IMR-90 (cell line): ENCODE data around the gene TENT5A. TPM values are rescaled to one million over a fixed set of nuclear protein-coding genes. Genes with fewer than 3 reads are reported as not detected.

Source experiments
- ATAC-seq: fragments of 200-7000 bp; cut with Tn5 transposase; 2 replicates; pipeline ENCODE4 v1.9.1; 2020; ENCODE audit warnings: low read depth, mild to moderate bottlenecking, moderate library complexity
- BruUV-seq: library from RNA; stranded (reverse); fragments of 400-500 nt; replicated peaks from 2 replicates; lab custom pipeline; 2021; lab: Mats Ljungman, UMichigan
- CTCF ChIA-PET: fragments of 300-600 bp; formaldehyde crosslinking; extraction: SDS; loops from one replicate; lab custom pipeline; 2021; ENCODE audit warnings: antibody characterized with exemption; lab: Yijun Ruan, JAX
- POLR2A ChIA-PET: fragments of 300-600 bp; sonication (Branson Sonifier 250); formaldehyde crosslinking; loops from one replicate; lab custom pipeline; 2022; ENCODE audit warnings: antibody characterized with exemption; ENCODE audit not compliant: unreplicated experiment; lab: Charles Lee
- DNase-seq: peaks from one replicate; pipeline ENCODE4 v3.0.0; 2013
- H2AFZ ChIP-seq: replicated peaks from 2 replicates; pipeline ENCODE3; 2013; ENCODE audit warnings: low read length, mild to moderate bottlenecking; ENCODE audit not compliant: poor library complexity
- H2AK5ac ChIP-seq: 2 replicates; pipeline ENCODE4 v1.6.1; 2013; ENCODE audit warnings: low read depth, low read length, inconsistent platforms
- H2AK9ac ChIP-seq: replicated peaks from 2 replicates; pipeline ENCODE3; 2013; ENCODE audit warnings: mild to moderate bottlenecking, low read depth, low read length, moderate library complexity; ENCODE audit not compliant: poor library complexity
- H2BK120ac ChIP-seq: 2 replicates; pipeline ENCODE4 v1.6.1; 2013; ENCODE audit warnings: low read depth, low read length, inconsistent platforms
- H2BK15ac ChIP-seq: 3 replicates; pipeline ENCODE4 v1.6.1; 2013; ENCODE audit warnings: low read depth, low read length, inconsistent platforms
- H2BK20ac ChIP-seq: 2 replicates; pipeline ENCODE4 v1.6.1; 2013; ENCODE audit warnings: low read depth, mild to moderate bottlenecking, inconsistent platforms, low read length, moderate library complexity
- H2BK5ac ChIP-seq: 2 replicates; pipeline ENCODE4 v1.6.1; 2013; ENCODE audit warnings: mild to moderate bottlenecking, low read depth, low read length, inconsistent platforms; ENCODE audit not compliant: poor library complexity, severe bottlenecking
- H3K14ac ChIP-seq: replicated peaks from 2 replicates; pipeline ENCODE4 v1.6.1; 2013; ENCODE audit warnings: low read depth, low read length, inconsistent platforms
- H3K18ac ChIP-seq: 2 replicates; pipeline ENCODE4 v1.6.1; 2013; ENCODE audit warnings: low read depth, low read length, control low read depth
- H3K23ac ChIP-seq: 2 replicates; pipeline ENCODE4 v1.6.1; 2013; ENCODE audit warnings: low read depth, low read length, inconsistent platforms
- H3K27ac ChIP-seq: 2 replicates; pipeline ENCODE4 v1.5.1; 2013; ENCODE audit warnings: mild to moderate bottlenecking, control low read depth, low read length; ENCODE audit not compliant: insufficient read depth
- H3K27me3 ChIP-seq: 2 replicates; pipeline ENCODE4 v1.6.1; 2013; ENCODE audit warnings: low read length; ENCODE audit not compliant: control insufficient read depth, insufficient read depth
- H3K36me3 ChIP-seq: 2 replicates; pipeline ENCODE4 v1.6.1; 2013; ENCODE audit warnings: low read length, mixed read lengths; ENCODE audit not compliant: control insufficient read depth, insufficient read depth
- H3K4ac ChIP-seq: 2 replicates; pipeline ENCODE4 v1.6.1; 2013; ENCODE audit warnings: low read depth, low read length, inconsistent platforms
- H3K4me1 ChIP-seq: 2 replicates; pipeline ENCODE4 v1.6.1; 2013; ENCODE audit warnings: low read length, mixed read lengths; ENCODE audit not compliant: control insufficient read depth, insufficient read depth
- H3K4me2 ChIP-seq: 2 replicates; pipeline ENCODE4 v1.6.1; 2013; ENCODE audit warnings: low read depth, mild to moderate bottlenecking, control low read depth, low read length, moderate library complexity
- H3K4me3 ChIP-seq: 2 replicates; pipeline ENCODE4 v1.5.1; 2013; ENCODE audit warnings: low read depth, mild to moderate bottlenecking, control low read depth, low read length, moderate library complexity; ENCODE audit not compliant: insufficient read depth
- H3K56ac ChIP-seq: 2 replicates; pipeline ENCODE4 v1.6.1; 2013; ENCODE audit warnings: low read length, inconsistent platforms; ENCODE audit not compliant: insufficient read depth; ENCODE audit errors: extremely low read depth
- H3K79me1 ChIP-seq, 2 experiments: 2 replicates each; pipeline ENCODE4 v1.6.1; 2013; ENCODE audit warnings: low read length in 2 of 2, inconsistent platforms in 1 of 2, low read depth in 1 of 2
- H3K9ac ChIP-seq: 2 replicates; pipeline ENCODE4 v1.6.1; 2013; ENCODE audit warnings: low read depth, low read length, control low read depth
- H3K9me1 ChIP-seq: 2 replicates; pipeline ENCODE4 v1.6.1; 2013; ENCODE audit warnings: low read length, inconsistent platforms; ENCODE audit not compliant: insufficient read depth
- H3K9me3 ChIP-seq: 2 replicates; pipeline ENCODE4 v1.6.1; 2013; ENCODE audit warnings: low read length; ENCODE audit not compliant: control insufficient read depth, insufficient read depth
- H4K20me1 ChIP-seq: 2 replicates; pipeline ENCODE4 v1.6.1; 2013; ENCODE audit warnings: low read length, inconsistent platforms; ENCODE audit not compliant: insufficient read depth
- H4K5ac ChIP-seq: 2 replicates; pipeline ENCODE4 v1.6.1; 2013; ENCODE audit warnings: mild to moderate bottlenecking, low read depth, low read length, control low read depth
- H4K8ac ChIP-seq, 2 experiments: 2 replicates each; pipeline ENCODE4 v1.6.1; 2013; ENCODE audit warnings: low read depth in 2 of 2, low read length in 2 of 2, control low read depth in 1 of 2, inconsistent platforms in 1 of 2
- H4K91ac ChIP-seq: 2 replicates; pipeline ENCODE4 v1.6.1; 2013; ENCODE audit warnings: low read depth, low read length, inconsistent platforms; ENCODE audit not compliant: insufficient read depth
- BHLHE40 ChIP-seq: fragments of 150-350 bp; IDR thresholded peaks from 2 replicates; pipeline ENCODE4 v1.6.1; 2016; ENCODE audit warnings: mild to moderate bottlenecking, low read depth, low read length
- CHD1 ChIP-seq: IDR thresholded peaks from 2 replicates; pipeline ENCODE4 v1.6.1; 2012; ENCODE audit warnings: low read depth, low read length, improper control_type of control experiment
- CTCF ChIP-seq: conservative IDR thresholded peaks from 2 replicates; pipeline ENCODE4 v1.5.1; 2012; ENCODE audit warnings: mild to moderate bottlenecking, low read depth, low read length, improper control_type of control experiment
- ELK1 ChIP-seq: fragments of 150-350 bp; IDR thresholded peaks from 2 replicates; pipeline ENCODE4 v1.6.1; 2016; ENCODE audit warnings: low read depth, mild to moderate bottlenecking, low read length, moderate library complexity, borderline replicate concordance
- FOS ChIP-seq: fragments of 150-350 bp; IDR thresholded peaks from 2 replicates; pipeline ENCODE4 v1.6.1; 2016; ENCODE audit warnings: low read depth, low read length
- MAFK ChIP-seq: IDR thresholded peaks from 2 replicates; pipeline ENCODE4 v1.6.1; 2012; ENCODE audit warnings: low read depth, low read length, improper control_type of control experiment
- POLR2A ChIP-seq: IDR thresholded peaks from 2 replicates; pipeline ENCODE4 v1.6.1; 2012; ENCODE audit warnings: mild to moderate bottlenecking, low read depth, low read length
- SMC3 ChIP-seq: fragments of 150-350 bp; IDR thresholded peaks from 2 replicates; pipeline ENCODE4 v1.6.1; 2016; ENCODE audit warnings: low read depth, mild to moderate bottlenecking, antibody characterized with exemption, low read length, moderate library complexity
- USF2 ChIP-seq: fragments of 150-350 bp; IDR thresholded peaks from 2 replicates; pipeline ENCODE4 v1.6.1; 2017; ENCODE audit warnings: mild to moderate bottlenecking, antibody characterized with exemption, low read length, low read depth
- WGBS, 2 experiments: methylation state at CpG; one replicate each; pipeline versions ENCODE4 v1.1.5 to v1.1.7; 2013; ENCODE audit warnings: missing lambda C conversion rate in 2 of 2; ENCODE audit not compliant: insufficient read length in 1 of 2; ENCODE audit errors: extremely low coverage in 2 of 2; 5-methylcytosine and 5-hydroxymethylcytosine counted together
- dilution Hi-C: fragments of 300-500 bp; cut with HindIII; formaldehyde crosslinking; loops from one replicate; pipeline ENCODE4 v1.14.3; 2018; ENCODE audit warnings: low sequenced_read_pairs; ENCODE audit not compliant: unreplicated experiment
- in situ Hi-C: fragments of 300-500 bp; cut with MboI; formaldehyde crosslinking; loops from 3 replicates; pipeline ENCODE4 v1.14.3; 2019; ENCODE audit warnings: low sequenced_read_pairs, inconsistent platforms, mixed read lengths
- intact Hi-C: fragments of 100-400 bp; cut with micrococcal nuclease; formaldehyde crosslinking; loops from 2 replicates; pipeline ENCODE4 v1.10.0; 2022
- polyA plus RNA-seq, 3 experiments: library from polyadenylated mRNA; depleted of rRNA; stranded (reverse); fragments of >200 nt; gene quantifications; 2 replicates each; pipeline ENCODE4 v1.2.3, GENCODE V29; 2012; ENCODE audit warnings: low replicate concordance in 1 of 3
- total RNA-seq: library from RNA; depleted of rRNA; stranded (reverse); fragments of >200 nt; gene quantifications from 2 replicates; pipeline ENCODE4 v1.2.3, GENCODE V29; 2012

The TENT5A gene
- total and polyA plus RNA-seq, 2 of the 4 experiments (the other 2 are of a cell fraction), result 3.5 to 10.8 TPM

GRCh38 chr6:81801489-81801888, 49.0 kb upstream of the TENT5A start:
- WGBS, 2 experiments, result no CpG with 5 or more reads among the region's 3 CpGs
- Histone ChIP-seq H2BK120ac (no peak overlapping the region), H3K14ac (no peak overlapping the region; the same call in 1 of the 2 replicates), H2BK15ac (no peak overlapping the region), H3K9me1 (no peaks in the 10 kb centered on the region), H2AK5ac (no peak overlapping the region), H2BK5ac (no peak overlapping the region), H3K4me1 (no peaks in the 10 kb centered on the region), H2BK20ac (no peak overlapping the region), H3K9ac (no peak overlapping the region), H4K8ac (no peak overlapping the region), H3K18ac (no peak overlapping the region), H3K27ac (no peak overlapping the region), H3K9me3 (no peaks in the 10 kb centered on the region), H3K56ac (no peak overlapping the region), H3K79me1 (no peaks in the 10 kb centered on the region), H3K4me3 (no peak overlapping the region), H3K27me3 (no peaks in the 10 kb centered on the region), H3K23ac (no peak overlapping the region), H2AK9ac (no peak overlapping the region), H3K4ac (no peak overlapping the region), H4K91ac (no peak overlapping the region), H2AFZ (no peak overlapping the region), H4K20me1 (no peaks in the 10 kb centered on the region), H3K36me3 (no peaks in the 10 kb centered on the region), H3K4me2 (no peak overlapping the region), H4K5ac (no peak overlapping the region)
- ChIA-PET POLR2A (no interaction called here), CTCF (no interaction called here)
- no peak for TF ChIP-seq SMC3
- TF ChIP-seq ELK1, result no peak
- TF ChIP-seq CHD1, result no peak
- no peak for TF ChIP-seq FOS
- TF ChIP-seq POLR2A, result no peak
- no peak for TF ChIP-seq CTCF
- TF ChIP-seq MAFK, result no peak
- no peak for TF ChIP-seq USF2
- TF ChIP-seq BHLHE40, result no peak
- ATAC-seq (no peak), DNase-seq (no peak)
- intact Hi-C loops, result no loop called here
- BruUV-seq, result no TSS peak
- in situ Hi-C loops, result no loop called here
- dilution Hi-C loops, result no loop called here
